ENCODE data around the gene TRMT112.

TRMT112 gene

GRCh38 chr11:64268025-64268892 is 49.1 kb downstream of the TRMT112 start:
- DNase-seq = peak; percentile 79

GRCh38 chr11:64267207-64267945 is 50.0 kb downstream of the TRMT112 start:
- no peak for DNase-seq

All from EL (cell line).